GM21360 (cell line): ENCODE measurements around the gene ZNF670.
A peak's percentile ranks its signal among the peaks of the same experiment; 100 is the strongest.

Source experiments
- ATAC-seq: cut with Tn5 transposase; IDR thresholded peaks from one replicate; pipeline ENCODE4 v1.9.1; 2021; ENCODE audit warnings: mild to moderate bottlenecking, moderate library complexity; ENCODE audit not compliant: unreplicated experiment

Gene ZNF670

GRCh38 chr1:247104965-247105364 is 26.4 kb upstream of the ZNF670 start:
- ATAC-seq = no peak

DNA sequence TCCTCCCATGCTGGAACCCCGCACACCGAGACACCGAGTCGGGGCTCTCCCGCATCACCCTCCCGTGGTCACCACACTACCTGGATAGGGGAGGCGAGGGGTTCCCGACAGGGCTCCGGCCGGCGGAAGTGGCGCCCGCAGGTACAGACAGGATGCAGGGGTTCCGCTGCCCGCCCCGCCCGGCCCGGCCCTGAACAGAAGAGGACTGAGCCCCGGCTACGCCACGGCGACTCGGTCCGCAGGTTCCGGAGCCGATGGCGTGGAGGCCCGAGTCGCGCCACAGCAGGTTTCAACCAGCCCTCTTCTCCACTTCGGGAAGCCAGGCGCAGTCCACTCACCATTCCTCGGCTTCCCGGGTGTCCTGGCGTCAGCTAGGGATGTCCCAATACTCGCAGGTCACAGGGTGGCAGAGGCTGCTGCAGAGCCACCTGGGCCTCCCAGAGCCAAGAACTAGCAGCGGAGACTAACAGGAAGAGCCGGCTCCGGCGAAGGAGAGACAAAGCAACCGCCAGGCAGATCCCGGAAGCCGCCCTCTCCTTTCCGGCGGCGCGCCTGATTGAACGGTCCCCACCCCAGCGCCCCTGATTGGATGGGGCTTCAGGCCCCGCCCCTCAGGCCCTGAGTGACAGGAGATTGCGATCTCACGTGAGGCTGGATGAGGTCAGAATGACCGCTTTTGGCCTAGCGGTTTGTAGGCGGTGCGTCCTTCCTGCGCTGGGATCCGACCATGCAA is 25.4 kb upstream of the ZNF670 start, which contains the start of gene ZNF669:
Gene ZNF669, minus strand, starts transcription at position 498 of the 733 bp plus-strand sequence. Its CDS starts 157 bp downstream, at position 341.
- ATAC-seq = peak; percentile 99

DNA sequence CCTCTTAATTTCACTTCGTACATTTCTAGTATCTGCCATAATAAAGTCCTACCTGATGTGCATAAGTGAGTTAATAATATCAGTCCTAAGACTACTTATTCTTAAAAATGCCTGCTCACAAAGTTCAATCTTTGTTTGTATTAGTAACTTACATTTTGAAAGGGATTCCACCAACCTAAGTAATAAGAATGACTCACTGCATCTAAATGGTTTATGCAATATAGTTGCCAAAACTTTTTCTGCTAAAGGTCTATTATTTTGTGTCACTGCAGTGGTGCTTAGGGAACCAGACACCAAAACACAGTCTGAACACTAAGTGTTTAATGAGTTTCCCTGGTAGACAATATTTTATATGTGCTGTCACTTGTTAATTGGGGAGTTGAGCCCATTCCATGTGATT is 23.8 kb upstream of the ZNF670 start:
- no peak for ATAC-seq

- ATAC-seq = no peak
Observed at GRCh38 chr1:247100676-247101279, 22.2 kb upstream of the ZNF670 start.

DNA sequence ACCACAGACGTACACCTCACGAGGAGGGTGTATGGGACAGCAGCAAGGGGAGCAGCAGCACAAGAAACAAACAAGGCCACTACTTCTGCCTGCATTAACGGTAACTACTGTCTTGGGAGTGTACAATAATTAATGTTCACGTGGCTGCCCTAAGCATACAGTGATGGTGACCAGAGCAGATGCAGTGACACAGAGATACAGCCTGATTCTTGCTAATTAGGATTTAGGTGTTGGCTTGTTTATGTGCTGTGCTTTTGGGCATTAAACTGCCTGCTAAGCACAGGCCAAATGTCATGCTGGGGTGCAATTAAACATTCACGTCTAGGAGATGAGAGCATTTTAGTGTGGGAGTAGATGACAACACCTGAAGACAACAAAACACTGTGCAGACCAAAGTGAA is 18.3 kb upstream of the ZNF670 start:
- ATAC-seq = no peak

- no peak for ATAC-seq
Observed at GRCh38 chr1:247096544-247096943, 17.9 kb upstream of the ZNF670 start.

GRCh38 chr1:247096112-247096511 is 17.5 kb upstream of the ZNF670 start:
- ATAC-seq = no peak

DNA sequence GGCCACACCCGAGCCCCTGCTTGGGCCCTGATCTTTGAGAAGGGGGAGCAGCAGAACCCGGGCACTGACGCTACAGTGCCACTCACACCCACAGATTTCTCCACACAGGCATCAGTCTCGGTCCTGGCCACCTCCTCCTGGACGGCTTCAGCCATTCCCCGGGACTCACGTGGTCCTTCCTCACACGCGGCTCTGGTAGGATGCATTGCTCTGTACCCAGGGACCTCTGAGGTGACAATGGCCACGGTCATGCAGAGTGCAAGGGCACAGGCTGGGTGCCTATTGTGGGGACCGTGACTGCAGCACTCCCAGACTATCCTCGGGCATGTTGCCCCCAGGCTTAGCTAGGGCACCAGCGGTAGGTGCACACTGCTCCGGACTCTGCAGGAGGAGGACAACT is 11.8 kb upstream of the ZNF670 start:
- ATAC-seq = no peak

GRCh38 chr1:247089616-247090375 is 11.2 kb upstream of the ZNF670 start:
- no peak for ATAC-seq

DNA sequence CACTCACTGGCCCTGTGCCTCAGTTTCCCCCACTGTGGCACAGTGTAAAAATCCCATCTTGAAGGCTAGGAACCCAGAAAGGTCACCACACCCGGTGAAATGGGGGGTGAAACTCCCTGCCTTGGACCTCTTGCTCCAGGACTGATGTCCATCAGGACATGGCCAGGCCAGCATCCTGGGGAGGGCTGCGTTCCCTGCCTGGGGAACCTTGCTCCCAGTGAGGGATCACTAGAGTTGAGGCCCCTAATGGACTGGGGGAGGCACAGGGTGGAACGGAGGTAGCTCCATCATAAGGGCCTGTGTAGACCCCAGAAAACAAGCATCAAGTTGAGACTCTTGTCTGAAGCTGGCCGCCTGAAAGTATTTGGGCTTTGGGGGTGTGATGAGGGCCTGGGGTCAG is 10.4 kb upstream of the ZNF670 start:
- ATAC-seq = no peak

DNA sequence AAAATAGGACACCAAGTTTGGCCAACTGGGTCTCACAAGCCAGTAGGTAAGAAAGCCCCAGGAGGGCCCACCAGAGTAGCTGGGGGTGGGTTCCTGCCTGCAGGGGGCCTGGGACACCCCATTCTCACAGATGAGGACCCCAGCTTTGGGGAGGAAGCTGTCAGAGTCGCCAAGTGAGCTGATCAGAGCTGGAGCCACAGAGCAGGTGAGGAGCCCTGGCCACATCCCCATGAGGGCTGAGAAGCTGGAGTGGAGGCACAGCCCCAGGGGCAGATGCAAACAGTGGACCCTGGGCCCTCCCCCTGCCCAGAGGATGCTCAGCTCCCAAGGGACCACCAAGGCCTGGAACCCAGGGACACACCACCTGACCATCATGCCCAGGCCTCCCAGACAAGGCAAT is 8.6 kb upstream of the ZNF670 start:
- ATAC-seq = no peak

DNA sequence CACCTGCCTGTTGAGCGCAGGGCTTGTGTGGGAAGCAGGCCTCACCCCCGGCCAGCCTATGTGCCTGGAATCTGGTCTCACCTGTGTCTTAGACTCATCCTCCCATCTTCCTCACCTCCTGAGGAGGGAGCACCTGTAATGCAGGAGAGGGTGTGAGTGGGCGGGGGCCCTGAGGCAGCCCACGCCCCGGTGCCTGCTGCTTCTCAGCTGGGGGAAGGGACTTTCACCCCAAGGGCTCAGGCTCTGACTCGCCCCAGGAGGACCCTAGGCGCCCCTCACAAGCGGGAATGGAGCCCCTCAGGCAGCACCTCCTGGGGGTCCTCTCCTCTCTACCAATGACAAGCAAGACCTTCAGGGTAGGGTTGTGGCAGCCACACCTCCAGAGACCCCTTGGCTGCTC is 6.7 kb upstream of the ZNF670 start:
- no peak for ATAC-seq

DNA sequence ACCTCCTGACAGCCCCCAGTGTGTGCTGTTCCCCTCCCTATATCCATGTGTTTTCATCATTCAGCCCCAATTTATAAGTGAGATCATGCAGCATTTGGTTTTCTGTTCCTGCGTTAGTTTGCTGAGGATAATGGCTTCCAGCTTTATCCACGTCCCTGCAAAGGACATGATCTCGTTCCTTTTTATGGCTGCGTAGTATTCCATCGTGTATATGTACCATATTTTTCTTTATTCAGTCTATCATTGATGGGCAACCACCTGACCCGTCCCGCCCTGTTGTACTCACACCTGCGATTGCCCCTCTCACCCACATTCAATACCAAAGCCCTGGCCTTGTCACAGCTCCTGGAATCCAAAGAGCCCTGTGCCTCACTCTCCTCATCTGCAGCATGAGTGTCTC is 6.2 kb upstream of the ZNF670 start:
- ATAC-seq = no peak

- no peak for ATAC-seq
Observed at GRCh38 chr1:247079141-247079874, 697 bp upstream of the ZNF670 start.

DNA sequence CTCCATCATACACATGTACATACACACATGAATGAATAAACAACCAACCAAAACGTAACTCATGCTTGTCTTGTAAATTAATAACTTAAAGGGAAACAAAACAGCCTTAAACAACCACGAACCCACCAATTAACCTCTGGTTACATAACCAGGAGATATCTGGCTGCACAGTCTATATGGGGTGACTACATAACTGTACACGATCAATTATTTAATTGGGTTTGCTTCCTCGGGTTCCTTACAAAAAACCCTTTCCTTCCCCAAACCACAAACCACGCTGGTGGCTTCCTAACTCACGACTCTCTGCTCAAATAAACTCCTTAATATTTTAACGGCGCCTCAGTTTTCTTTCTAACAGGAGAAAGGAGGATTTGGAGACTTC is 744 bp downstream of the ZNF670 start:
- ATAC-seq = no peak

DNA sequence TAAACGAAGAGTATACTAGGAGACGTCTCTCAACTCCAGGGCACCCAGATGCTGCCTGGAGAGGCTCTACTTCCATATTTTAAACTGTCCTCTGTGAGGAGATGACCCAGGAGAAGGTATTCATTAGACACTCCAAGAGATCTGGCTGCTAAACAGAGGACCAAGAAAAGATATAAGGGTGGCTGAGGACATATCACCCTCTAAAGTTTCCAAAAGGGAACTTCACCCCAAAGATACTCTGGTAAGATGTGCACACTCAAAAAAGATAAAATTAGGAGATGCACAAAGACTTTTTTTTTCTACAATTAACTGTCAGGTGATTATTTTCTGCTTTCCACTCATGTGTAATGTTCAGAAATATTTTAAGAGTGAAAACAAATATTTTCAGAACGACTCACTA is 1.4 kb downstream of the ZNF670 start:
- ATAC-seq = no peak

- no peak for ATAC-seq
Observed at GRCh38 chr1:247070645-247071044, 8.0 kb downstream of the ZNF670 start.

DNA sequence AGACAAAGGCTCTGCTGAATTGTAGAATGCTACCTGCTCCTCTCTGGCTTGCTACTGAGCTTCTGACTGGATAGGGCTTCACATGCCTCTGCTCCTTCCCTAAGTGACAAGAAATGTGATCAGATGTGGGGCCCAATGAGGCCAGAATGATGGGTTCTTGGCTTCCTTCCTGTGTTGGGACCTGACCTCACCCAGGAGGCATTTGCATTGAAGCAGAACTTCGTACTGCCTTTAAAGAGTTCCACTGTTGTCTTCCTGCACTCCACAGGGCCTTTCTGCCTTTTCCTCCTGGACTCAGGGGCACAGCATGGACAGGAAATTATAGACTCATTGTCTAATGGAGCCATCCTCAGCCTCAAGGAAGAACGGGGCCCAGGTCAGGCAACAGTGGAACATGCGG is 14.3 kb downstream of the ZNF670 start:
- no peak for ATAC-seq

DNA sequence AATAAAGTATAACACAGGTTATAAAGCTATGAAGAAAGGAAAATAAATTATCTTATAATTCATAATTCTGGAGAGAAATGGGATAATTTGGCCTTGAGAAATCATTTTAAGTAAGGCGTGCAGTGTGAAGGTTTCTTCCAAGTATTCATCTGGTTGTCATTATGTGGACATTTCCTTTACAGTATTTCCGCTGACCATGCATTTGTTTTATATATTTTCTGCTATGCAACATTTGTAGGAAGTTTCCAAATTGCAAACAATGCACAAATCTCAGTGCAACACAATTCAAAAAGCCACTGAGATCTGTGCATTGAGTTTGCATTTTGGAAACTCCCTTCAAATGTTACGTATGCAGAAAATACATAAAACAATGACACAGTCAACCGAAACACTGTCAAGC is 17.8 kb downstream of the ZNF670 start:
- no peak for ATAC-seq

GRCh38 chr1:247056071-247056470 is 22.5 kb downstream of the ZNF670 start:
- ATAC-seq = no peak

DNA sequence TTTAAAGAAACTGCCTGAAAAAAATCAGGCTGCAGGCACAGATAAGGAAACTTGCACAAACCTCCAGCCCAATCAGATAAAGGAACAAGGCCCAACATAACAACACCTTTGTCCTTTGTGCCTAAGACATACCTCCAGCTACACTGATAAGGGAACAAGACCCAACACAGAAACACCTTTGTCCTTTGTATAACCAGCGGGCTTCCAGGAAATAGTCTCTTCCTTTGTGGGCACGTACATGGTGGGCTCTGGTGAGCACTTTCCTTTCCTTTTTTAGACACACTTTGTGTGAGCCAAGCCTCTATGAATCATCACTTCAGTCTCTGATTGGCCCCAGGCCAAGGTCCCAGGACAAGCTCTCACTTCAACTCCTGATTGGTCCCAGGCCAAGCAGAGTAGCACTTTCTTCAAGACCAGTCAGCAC is 23.6 kb downstream of the ZNF670 start:
- no peak for ATAC-seq
